Breast epithelium (tissue), 3 donors: ENCODE data around the gene SCAMP5.

Experiments used
- CTCF ChIP-seq, 3 donors: fragments of 450-650 bp; IDR thresholded peaks; one replicate each; pipeline ENCODE4 v1.5.1; 2016 to 2017; ENCODE audit warnings: antibody characterized with exemption in 3 of 3, mild to moderate bottlenecking in 3 of 3, moderate library complexity in 3 of 3
- POLR2A ChIP-seq: fragments of 450-650 bp; IDR thresholded peaks from one replicate; pipeline ENCODE4 v1.6.1; 2016; ENCODE audit warnings: antibody characterized with exemption, mild to moderate bottlenecking, moderate library complexity
- POLR2AphosphoS5 ChIP-seq, 3 donors: sonication (generic); formaldehyde crosslinking; IDR thresholded peaks; one replicate each; pipeline ENCODE4 v1.6.1; 2017; ENCODE audit warnings: antibody characterized with exemption in 3 of 3

GRCh38 chr15:74983725-74984231 lies 11.6 kb upstream of the SCAMP5 start:
- no peak for TF ChIP-seq CTCF (IDR thresholded peaks at IDR 0.05)
- no peak for TF ChIP-seq POLR2A
- TF ChIP-seq POLR2AphosphoS5 (IDR thresholded peaks at IDR 0.05): no peak
